C4-2B (cell line): ENCODE results near the gene OSBPL1A.

Experiments used
- CTCF ChIP-seq: fragments of 450-650 bp; conservative IDR thresholded peaks from 2 replicates; pipeline ENCODE4 v1.5.1; 2017; ENCODE audit warnings: mild to moderate bottlenecking
- ZFX ChIP-seq: fragments of 450-650 bp; IDR thresholded peaks from 2 replicates; pipeline ENCODE4 v1.6.1; 2017

GRCh38 chr18:24198461-24198860 is 199.2 kb downstream of the OSBPL1A start:
- TF ChIP-seq CTCF (no peak), ZFX (no peak)
